Stimulated activated CD8-positive, alpha-beta memory T cell treated with anti-CD3 and anti-CD28 coated beads, Interleukin-12 subunit alpha, Interleukin-12 subunit beta, amount 100 ng/mL, for 24 hours (primary cell): ENCODE data around the gene TRIM40.

ENCODE experiments used
- DNase-seq: peaks from one replicate; pipeline ENCODE4 v3.0.0-alpha.2; 2020; ENCODE audit errors: extremely low read depth

TRIM40 gene

GRCh38 chr6:30135757-30136156, at the start of gene TRIM40:
Gene TRIM40 (plus strand): TSS chr6:30136140. CDS start chr6:30137037, 897 bp downstream.
- DNase-seq: no peak

- DNase-seq: no peak
Observed at GRCh38 chr6:30087876-30088275, 48.1 kb upstream of the TRIM40 start.

- no peak for DNase-seq
Observed at GRCh38 chr6:30091577-30092381, 44.2 kb upstream of the TRIM40 start.

- DNase-seq: no peak
Observed at GRCh38 chr6:30092852-30093543, 42.9 kb upstream of the TRIM40 start.

GRCh38 chr6:30093951-30094661, 41.8 kb upstream of the TRIM40 start:
- no peak for DNase-seq

GRCh38 chr6:30096829-30097228, 39.1 kb upstream of the TRIM40 start:
- no peak for DNase-seq

- no peak for DNase-seq
Observed at GRCh38 chr6:30097902-30098768, 37.8 kb upstream of the TRIM40 start.

GRCh38 chr6:30100154-30100553, 35.8 kb upstream of the TRIM40 start:
- DNase-seq: no peak

GRCh38 chr6:30100585-30101443, 35.1 kb upstream of the TRIM40 start:
- no peak for DNase-seq

GRCh38 chr6:30101444-30102413, 34.2 kb upstream of the TRIM40 start:
- peak; percentile 28 for DNase-seq

GRCh38 chr6:30102414-30102969, 33.4 kb upstream of the TRIM40 start:
- DNase-seq: no peak

- DNase-seq: peak; percentile 52
Observed at GRCh38 chr6:30102970-30103871, 32.7 kb upstream of the TRIM40 start.

- DNase-seq: no peak
Observed at GRCh38 chr6:30103872-30104179, 32.1 kb upstream of the TRIM40 start.

GRCh38 chr6:30104661-30105060, 31.3 kb upstream of the TRIM40 start:
- no peak for DNase-seq

- no peak for DNase-seq
Observed at GRCh38 chr6:30111266-30111856, 24.6 kb upstream of the TRIM40 start.

- no peak for DNase-seq
Observed at GRCh38 chr6:30112402-30112994, 23.4 kb upstream of the TRIM40 start.

- no peak for DNase-seq
Observed at GRCh38 chr6:30113003-30113759, 22.8 kb upstream of the TRIM40 start, which contains the start of gene TRIM31. Gene TRIM31 (minus strand): TSS chr6:30113090. CDS start chr6:30112805, 285 bp downstream.
